Stimulated activated CD8-positive, alpha-beta memory T cell treated with anti-CD3 and anti-CD28 coated beads, Interleukin-2, amount 100 ng/mL, for 48 hours (primary cell): Measurements from ENCODE around the gene CCDC7.
"Not testable (repeated sequence)": the region's sequence is repeated elsewhere in the genome, so short reads cannot be mapped to it uniquely, and the experiment has no call there.

Experiments
- DNase-seq, 2 donors: peaks; one replicate each; pipeline ENCODE4 v3.0.0-alpha.2; 2020; ENCODE audit warnings: low read depth in 2 of 2

Gene CCDC7

DNA sequence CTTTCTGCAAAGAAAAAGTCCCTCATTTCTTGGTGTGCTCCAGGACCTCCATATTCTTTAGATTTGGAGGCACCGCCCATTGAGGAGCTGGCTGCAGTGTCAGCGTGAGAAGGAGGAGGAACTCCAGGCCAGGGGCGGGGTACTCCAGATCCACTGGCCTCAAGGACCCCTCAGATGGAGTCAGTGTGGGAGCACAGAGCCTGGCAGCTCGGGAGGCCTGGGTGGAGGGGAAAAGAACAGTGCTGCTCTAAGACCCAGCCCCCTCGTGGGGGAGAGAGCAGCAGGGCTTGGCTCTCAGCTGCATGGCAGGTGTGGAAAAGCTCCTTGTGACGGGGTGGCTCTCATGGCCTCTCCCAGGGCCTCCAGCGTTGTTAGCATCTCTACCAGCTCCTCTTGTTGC is 441.5 kb downstream of the CCDC7 start:
- no peak for DNase-seq

DNA sequence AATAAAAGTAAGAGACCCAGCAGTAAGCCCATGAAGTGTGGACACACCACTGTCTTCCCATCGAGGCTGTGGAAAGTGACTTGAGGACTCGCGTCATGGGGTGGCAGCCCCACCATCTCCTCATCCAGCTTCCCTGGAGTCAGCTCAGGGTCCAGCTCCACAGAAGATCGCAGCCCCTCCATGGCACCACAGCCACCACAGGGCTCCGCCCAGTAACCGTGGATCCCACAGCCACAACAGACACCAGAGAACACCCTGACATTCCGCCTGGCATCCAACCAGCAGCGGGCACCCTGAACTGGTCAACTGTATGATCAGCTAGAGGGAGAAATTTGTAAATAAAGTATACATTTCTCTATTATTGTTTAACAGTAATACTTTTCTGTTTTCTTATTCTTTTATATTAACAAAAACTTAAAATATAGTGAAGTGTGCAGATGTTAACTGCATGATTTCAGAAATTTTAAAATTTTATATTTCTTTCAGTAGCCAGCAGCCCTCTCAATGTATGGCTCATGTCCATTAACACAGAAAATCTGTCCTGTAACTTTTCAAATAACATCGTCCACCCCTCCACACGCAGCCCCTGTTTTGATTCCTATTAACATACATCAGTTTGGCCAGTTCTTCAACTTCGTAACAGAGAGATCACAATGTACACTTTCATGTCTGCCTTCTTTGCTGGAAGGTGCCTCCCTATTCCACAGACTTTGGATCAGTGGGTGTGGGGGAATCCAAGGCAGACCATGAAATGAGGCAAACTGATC is 442.4 kb downstream of the CCDC7 start:
- DNase-seq, result no peak

DNA sequence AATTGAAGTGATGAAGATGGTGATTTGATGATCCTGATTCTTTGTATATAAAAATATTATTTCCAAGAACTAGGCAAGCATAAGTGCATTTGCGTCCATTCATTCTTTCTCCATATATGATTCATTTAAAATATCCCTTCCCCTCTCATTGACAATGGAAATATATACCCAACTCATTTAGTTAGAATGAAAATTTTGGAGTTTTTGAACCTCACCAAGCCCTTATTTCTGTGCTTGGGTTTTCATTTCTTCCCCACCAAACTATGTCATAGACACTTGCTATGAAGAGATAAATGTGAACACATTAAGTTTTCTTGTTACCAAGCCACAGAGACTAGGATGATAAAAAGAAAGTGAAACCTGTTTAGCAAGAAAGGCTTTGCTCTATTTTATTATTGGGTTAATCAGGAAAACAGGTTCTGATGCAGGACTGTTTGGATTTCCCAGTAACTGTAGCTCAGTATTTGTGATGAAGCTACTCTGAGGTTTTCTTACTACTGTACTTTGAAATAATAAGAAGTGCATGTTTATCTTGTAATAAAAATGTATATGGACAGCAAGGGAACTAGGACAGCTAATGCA is 443.8 kb downstream of the CCDC7 start:
- no peak for DNase-seq

DNA sequence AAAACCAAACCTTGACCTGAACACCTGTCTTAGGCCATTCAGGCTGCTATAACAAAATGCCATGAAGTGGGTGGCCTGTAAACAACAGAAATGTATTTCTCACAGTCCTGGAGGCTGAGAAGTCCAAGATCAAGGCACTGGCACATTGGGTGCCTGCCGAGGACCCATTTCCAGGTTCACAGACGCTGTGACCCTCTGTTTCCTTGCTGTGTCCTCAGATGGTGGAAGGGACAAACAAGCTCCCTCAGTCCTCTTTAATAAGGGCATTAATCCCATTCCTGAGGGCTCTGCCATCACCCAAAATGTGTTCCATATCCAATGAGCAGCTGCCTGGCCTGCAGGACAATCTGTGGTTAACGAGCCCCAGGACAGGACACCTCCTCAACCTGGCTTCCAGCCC is 444.5 kb downstream of the CCDC7 start:
- DNase-seq, result no peak

DNA sequence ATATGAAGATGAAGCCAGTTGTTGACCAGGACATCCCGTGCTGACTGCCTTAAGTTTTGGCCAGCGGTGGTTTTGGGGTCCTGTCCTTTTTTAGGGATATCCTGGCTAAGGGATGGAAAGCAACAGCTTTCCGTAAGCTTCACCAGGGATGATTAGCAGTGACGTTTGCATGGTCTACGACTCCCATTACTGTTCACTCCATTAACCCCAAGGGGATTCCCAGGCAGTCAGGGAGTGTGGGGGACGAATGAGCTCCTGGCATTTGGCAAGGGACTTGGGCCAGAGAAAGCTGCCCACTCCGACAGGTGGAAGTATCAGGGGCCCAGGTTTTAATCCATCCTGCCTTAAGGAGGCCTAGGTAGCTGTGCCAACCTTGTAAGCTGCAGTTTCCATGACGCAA is 445.3 kb downstream of the CCDC7 start:
- DNase-seq, result no peak

DNA sequence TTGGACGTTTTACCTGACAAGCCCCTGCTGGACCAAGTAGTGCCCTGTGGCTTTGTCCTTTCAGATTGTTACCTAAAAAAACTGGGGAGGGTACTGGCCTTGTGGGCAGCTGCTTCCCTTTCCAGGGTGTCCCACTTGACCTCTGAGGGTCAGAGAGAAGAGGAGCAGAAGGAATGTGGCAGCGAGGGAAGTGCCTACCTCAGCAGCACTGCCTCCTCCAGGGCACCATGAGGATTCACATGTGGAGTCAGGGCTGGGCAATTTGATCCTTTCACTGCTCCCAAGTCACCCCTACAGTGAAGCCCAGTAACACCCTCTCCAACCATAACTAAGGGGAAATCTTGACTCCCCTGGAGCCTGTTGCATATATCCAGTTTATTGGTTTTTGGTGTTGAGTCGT is 447.5 kb downstream of the CCDC7 start:
- DNase-seq, result no peak

DNA sequence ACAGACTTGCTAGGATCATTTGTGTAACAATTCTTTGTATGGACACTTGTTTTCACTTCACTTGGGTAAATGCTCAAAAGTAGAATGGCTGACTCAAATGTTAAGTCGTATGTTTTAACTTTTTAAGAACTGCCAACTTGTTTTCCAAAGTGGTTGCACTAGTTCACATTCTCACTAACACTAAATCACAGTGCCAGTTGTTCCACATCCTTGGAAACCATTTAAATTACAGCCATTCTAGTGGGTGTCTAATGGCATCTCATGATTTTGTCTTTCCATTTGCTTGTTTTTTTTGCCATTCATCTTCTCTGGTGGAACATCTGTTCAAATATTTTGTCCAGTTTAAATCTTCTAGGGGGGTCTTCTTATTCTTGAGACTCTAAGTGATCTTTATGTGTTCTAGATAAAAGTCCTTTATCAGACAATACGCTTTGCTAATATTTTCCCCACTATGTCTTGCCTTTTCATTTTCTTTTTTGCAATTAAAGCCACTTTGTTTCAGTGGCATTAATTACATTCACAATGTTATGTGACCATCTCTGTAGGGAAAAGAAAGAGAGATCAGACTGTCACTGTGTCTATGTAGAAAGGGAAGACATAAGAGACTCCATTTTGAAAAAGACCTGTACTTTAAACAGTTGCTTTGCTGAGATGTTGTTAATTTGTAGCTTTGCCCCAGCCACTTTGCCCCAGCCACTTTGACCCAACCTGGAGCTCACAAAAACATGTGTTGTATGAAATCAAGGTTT is 448.1 kb downstream of the CCDC7 start:
- no peak for DNase-seq

DNA sequence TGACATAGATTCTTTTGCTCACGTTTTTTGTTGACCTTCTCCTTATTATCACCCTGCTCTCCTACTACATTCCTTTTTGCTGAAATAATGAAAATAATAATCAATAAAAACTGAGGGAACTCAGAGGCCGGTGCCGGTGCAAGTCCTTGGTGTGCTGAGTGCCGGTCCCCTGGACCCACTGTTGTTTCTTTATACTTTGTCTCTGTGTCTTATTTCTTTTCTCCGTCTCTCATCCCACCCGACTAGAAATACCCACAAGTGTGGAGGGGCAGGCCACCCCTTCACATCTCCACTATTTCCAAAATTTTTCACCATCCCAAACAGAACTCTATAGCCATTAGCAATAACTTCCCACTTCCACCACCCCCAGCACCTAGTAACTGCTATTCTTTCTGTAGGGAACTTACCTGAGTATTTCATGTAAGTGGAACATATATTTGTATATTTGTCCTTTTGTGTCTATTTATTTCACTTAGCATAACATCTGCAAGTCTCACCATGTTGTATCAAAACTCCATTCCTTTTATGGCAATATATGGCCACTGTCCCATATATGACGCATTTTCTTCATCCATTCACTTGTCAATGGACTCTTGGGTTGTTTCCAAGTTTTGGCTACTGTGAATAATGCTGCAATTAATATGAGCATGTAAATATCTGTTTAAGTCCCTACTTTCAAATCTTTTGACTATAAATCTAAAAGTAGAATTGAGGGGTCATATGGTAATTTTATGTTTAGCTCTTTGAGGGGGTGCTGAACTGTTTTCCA is 449.4 kb downstream of the CCDC7 start:
- not testable (repeated sequence) for DNase-seq

DNA sequence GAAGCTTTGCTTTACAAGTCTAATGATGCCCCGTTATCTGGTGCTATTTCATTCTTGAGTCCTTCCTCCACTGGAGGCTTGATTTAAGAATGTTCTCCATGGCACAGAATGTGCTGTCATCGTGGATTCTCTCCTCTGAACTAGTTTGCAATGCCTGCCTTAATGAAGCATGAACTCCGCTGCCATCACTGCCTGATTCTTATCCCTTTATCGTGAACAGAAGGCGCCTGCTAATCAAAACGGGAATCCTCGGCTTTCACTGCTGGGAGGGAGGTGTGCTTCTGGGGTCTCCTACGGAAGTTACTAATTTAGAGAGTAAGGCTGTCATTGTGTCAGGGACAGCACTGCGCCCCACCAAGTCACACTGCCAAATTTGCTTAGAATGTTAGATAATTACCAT is 455.9 kb downstream of the CCDC7 start:
- DNase-seq, result no peak

DNA sequence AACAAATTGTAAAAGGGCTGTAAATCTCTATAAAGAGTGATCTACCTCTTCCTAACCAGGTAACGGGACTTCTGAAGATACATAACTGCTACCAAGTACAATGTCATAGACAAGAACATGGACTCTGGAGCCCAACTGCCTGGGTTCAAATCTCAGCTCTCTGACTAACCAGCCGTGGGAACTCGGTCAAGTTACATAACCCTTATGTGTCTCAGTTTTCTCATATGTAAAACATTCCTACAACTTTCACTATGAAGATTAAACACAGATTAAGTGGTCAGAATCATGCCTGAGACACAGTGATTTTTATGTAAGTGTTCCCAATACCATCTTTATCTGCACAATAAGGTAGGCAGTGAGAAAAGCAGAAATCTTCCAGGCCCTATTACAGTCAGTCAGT is 459.5 kb downstream of the CCDC7 start:
- DNase-seq, result no peak

DNA sequence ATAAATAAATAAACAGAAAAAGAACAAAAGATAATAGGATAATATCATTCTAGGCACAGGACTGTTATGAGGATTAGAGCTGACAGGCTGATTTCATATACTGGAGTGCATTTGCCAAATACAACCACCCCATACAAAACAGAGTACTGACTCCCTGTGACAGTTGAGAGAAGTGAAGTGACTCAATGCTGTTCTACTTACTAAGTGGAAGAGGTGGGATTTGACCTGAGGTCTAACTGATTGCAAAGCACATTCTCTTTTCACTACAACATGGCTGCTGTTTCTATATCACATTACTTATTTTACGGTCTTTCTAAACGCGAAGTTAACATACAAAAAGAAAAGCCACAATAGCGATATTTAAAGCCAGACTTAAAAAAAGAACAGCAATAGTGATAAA is 460.7 kb downstream of the CCDC7 start:
- no peak for DNase-seq

DNA sequence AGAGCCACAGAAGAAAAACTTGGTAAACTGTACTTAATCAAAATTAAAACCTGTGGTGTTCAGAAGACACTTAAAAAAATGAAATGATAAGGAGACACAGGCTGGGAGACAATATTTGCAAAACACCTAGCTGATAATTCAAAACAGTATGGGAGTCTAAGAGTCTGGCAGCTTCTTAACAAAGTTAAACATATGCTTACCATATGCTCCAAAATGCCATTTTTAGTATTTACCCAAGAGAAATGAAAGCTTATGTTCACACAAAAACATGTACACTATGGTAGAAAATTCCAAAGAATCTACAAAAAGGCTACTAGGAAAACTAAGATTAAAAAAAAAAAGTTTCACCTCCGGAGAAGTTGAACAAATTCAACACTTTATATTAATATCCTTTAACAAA is 463.5 kb downstream of the CCDC7 start:
- DNase-seq, result no peak

DNA sequence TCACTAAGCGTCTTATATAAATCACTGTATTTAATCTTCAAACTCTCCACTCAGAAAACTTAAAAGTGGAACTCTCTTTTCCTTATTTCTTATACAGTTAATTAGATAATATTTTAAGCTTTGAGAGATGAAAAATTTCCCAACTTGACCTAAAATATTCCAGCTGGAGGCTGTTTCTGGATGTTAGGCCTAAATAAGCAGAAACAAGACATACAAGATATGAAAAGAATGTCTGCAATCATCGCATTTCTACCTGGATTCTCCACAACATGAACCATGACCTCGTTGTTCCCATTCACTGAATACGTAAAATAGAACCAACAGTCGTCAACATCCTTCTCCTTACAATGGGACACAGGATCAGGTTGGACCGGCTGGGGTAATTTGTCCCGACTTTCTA is 464.0 kb downstream of the CCDC7 start:
- DNase-seq, result not testable (repeated sequence)

DNA sequence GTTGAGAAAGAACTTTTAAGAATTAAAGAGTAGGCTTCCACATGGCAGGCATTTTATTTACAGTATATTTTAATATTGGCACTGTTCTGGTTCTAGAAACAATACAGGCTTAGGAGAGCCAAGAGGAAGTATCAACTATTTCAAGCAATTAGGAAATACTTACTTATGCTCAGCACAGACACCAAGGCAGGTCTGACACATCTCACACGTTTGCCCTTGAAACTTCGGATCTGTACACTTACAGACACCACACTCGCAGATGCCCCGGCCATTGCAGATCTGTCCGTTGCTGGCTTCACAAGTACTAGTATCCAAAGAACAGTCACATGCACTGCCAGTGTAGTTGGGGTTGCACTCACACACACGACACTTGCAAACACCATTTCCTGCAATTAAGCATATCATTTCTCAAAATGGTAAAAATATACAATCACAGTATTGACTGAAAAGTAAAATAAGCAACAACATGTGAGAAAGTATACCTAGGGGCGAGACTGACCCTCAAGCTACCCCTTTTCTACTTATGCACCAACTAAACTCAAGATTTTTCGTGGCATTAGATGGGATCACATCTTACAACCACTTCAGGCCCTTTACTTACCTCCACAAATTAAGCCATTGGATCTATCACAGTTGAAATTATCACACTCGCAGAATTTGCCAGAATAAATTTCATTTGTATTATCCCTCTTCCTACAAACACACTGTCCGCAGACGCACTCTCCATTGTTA is 465.5 kb downstream of the CCDC7 start:
- DNase-seq, result no peak

DNA sequence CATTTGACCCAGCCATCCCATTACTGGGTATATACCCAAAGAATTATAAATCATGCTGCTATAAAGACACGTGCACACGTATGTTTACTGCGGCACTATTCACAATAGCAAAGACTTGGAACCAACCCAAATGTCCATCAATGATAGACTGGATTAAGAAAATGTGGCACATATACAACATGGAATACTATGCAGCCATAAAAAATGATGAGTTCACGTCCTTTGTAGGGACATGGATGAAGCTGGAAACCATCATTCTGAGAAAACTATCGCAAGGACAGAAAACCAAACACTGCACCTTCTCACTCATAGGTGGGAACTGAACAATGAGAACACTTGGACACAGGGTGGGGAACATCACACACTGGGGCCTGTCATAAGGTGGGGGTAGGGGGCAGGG is 471.9 kb downstream of the CCDC7 start:
- DNase-seq, result not testable (repeated sequence)

DNA sequence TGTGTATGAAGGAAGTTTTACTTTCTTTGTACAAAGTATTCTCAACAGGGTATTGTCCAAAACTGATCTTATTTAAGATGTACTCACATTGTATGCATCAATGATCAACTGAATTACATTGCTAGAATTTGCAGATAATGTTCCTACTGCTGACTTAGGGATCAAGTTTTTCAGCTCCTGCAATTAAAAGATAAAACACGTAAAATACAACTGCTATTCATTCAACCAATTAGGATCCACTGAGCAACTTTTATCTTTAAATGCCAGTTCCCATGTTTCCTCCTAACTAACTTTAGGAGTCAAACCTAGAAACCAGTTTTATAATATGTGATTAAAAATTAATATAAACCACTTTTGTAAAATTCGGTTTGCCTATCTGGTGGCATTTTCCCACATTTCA is 476.2 kb downstream of the CCDC7 start:
- no peak for DNase-seq

DNA sequence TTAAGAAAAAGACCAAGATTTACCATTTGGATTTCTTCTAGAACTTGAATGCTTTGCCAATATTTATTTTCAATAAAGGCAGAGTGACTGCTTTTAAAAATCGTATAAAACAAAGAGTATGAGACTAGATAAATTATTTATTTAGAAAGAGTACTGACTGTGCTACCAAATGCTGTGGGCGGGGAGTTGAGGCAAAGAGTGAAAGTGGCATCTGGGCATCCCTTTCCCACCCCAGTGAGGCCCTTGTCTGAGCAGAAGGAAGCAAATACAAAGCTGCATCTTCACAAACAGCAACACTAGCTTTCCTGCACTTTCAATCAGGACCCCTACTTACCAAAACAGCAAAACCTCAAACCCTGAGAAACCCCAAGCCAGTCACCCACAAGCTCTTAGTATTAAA is 477.2 kb downstream of the CCDC7 start:
- DNase-seq, result no peak

DNA sequence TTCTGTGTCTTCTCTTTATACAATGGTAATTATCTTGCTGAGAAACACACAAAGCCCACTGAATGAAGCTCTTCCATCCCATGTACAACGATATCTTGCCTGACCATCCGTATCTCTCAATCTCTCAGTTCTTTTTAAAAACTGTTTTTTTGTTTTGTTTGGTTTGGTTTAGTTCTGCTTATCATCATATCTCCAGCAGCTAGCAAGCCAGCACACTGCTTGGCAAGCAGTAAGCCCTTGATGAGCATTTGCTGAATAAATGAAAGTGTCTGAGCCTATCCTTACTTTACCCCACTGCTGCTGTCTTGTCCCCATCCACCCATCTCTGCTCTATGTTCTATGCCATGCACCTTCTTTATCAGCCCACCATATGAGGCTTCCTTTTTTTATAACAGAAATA is 477.9 kb downstream of the CCDC7 start:
- no peak for DNase-seq
